Tibial nerve (tissue), 4 donors: Measurements from ENCODE around the gene GPC4. TPM values are rescaled to one million over a fixed set of nuclear protein-coding genes. Genes with fewer than 3 reads are reported as not detected.
"Not testable (repeated sequence)": the region's sequence is repeated elsewhere in the genome, so short reads cannot be mapped to it uniquely, and the experiment has no call there.

Source experiments
- DNase-seq, 2 donors: peaks; one replicate each; pipeline ENCODE4 v3.0.0-alpha.2; 2019; ENCODE audit warnings: low spot score in 2 of 2
- H3K27ac ChIP-seq, 4 donors: fragments of 200-600 bp; sonication (generic) in 3 of 4; one replicate each; pipeline ENCODE4 v1.5.1; 2017 to 2019; ENCODE audit warnings: mild to moderate bottlenecking in 1 of 4
- H3K27me3 ChIP-seq, 2 donors: fragments of 200-600 bp; sonication (generic) in 1 of 2; one replicate each; pipeline versions ENCODE4 v1.5.1 to v1.6.0; 2017 to 2019
- H3K36me3 ChIP-seq, 3 donors: fragments of 200-600 bp; sonication (generic); one replicate each; pipeline ENCODE4 v1.5.1; 2018 to 2019
- H3K4me1 ChIP-seq, 4 donors: fragments of 200-600 bp; sonication (generic) in 3 of 4; one replicate each; pipeline ENCODE4 v1.5.1; 2017 to 2019
- H3K4me3 ChIP-seq, 4 donors: fragments of 200-600 bp; sonication (generic) in 3 of 4; one replicate each; pipeline ENCODE4 v1.5.1; 2017 to 2019; ENCODE audit warnings: mild to moderate bottlenecking in 1 of 4, moderate library complexity in 1 of 4
- H3K9me3 ChIP-seq, 4 donors: fragments of 200-600 bp; sonication (generic) in 3 of 4; one replicate each; pipeline ENCODE4 v1.5.1; 2017 to 2019
- CTCF ChIP-seq, 5 experiments: fragments of 200-600 bp in 3 of 5; fragments of 450-650 bp in 2 of 5; sonication (generic) in 3 of 5; IDR thresholded peaks; one replicate each; pipeline ENCODE4 v1.5.1; 2016 to 2019; ENCODE audit warnings: antibody characterized with exemption in 5 of 5, mild to moderate bottlenecking in 3 of 5, moderate library complexity in 2 of 5
- EP300 ChIP-seq, 2 donors: sonication (generic); formaldehyde crosslinking; IDR thresholded peaks; one replicate each; pipeline ENCODE4 v1.6.1; 2017; ENCODE audit warnings: antibody characterized with exemption in 2 of 2, mild to moderate bottlenecking in 1 of 2
- POLR2A ChIP-seq, 2 donors: fragments of 450-650 bp; IDR thresholded peaks; one replicate each; pipeline ENCODE4 v1.6.1; 2017; ENCODE audit warnings: antibody characterized with exemption in 2 of 2, mild to moderate bottlenecking in 2 of 2, moderate library complexity in 2 of 2
- WGBS, 2 donors: methylation state at CpG; one replicate each; pipeline ENCODE4 v1.1.5; 2018; 5-methylcytosine and 5-hydroxymethylcytosine counted together
- total RNA-seq, 4 donors: library from RNA; depleted of rRNA; stranded (reverse); fragments of >200 nt; gene quantifications; one replicate each; pipeline ENCODE4 v1.1.0, GENCODE V29; 2016

Gene GPC4
- total RNA-seq, 4 donors from 2014 or later: 13.2 to 29.1 (median 25.5) TPM

- TF ChIP-seq POLR2A (IDR thresholded peaks at IDR 0.05) (no peak), CTCF (IDR thresholded peaks at IDR 0.05) (no peak), EP300 (IDR thresholded peaks at IDR 0.05) (no peak)
- Histone ChIP-seq H3K9me3 (no peaks in the 10 kb centered on the region), H3K4me3 (no peak overlapping the region), H3K36me3 (no peaks in the 10 kb centered on the region), H3K27me3 (no peaks in the 10 kb centered on the region), H3K27ac (no peak overlapping the region), H3K4me1 (no peaks in the 10 kb centered on the region)
- 85 to 91% methylated on average over 6 of the region's 6 CpGs for WGBS, 2 donors
- DNase-seq: no peak
Measured at GRCh38 chrX:133285341-133285740, 129.9 kb downstream of the GPC4 start.

- WGBS, 2 donors: 81 to 100% methylated on average over 1 to 9 of the region's 9 CpGs
- H3K9me3 ChIP-seq, H3K4me3 ChIP-seq, H3K27ac ChIP-seq, DNase-seq, H3K4me1 ChIP-seq, H3K36me3 ChIP-seq, H3K27me3 ChIP-seq: not testable (repeated sequence)
Measured at GRCh38 chrX:133279112-133279730, 136.1 kb downstream of the GPC4 start.

GRCh38 chrX:133273180-133273579 is 142.1 kb downstream of the GPC4 start:
- Histone ChIP-seq H3K4me3 (no peak overlapping the region), H3K36me3 (no peaks in the 10 kb centered on the region), H3K4me1 (no peaks in the 10 kb centered on the region), H3K27me3 (no peaks in the 10 kb centered on the region), H3K27ac (no peak overlapping the region), H3K9me3 (no peaks in the 10 kb centered on the region)
- TF ChIP-seq POLR2A (IDR thresholded peaks at IDR 0.05) (no peak), EP300 (IDR thresholded peaks at IDR 0.05) (no peak), CTCF (IDR thresholded peaks at IDR 0.05) (no peak)
- DNase-seq: no peak
- 80 to 92% methylated on average over 4 of the region's 4 CpGs for WGBS, 2 donors

DNA sequence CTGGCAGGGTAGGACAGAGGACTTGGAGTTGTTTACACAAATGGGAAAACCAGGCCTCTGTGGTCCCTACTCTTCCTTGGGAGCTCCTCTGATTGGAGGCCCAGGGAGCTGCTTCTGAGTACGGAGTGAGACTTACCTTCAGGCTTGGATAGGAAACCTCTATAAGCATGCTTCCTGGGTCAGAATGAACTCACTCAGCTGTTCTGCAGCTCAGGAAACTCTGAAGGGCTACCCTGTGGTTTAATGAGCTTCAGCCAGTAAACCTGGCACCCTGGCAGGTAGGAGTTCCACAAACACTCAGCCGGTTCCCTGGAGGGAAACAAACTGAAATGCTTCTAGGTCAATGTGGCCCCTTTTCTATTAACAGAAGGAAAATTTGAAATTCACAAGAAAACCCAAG is 146.1 kb downstream of the GPC4 start:
- no peak for DNase-seq
- Histone ChIP-seq H3K36me3 (no peaks in the 10 kb centered on the region), H3K4me1 (peaks cover 0 to 7% (median 0%) of the 10 kb centered on the region in 4 donors), H3K27me3 (peaks cover 0 to 7% of the 10 kb centered on the region in 2 donors), H3K4me3 (no peak overlapping the region), H3K27ac (no peak overlapping the region), H3K9me3 (no peaks in the 10 kb centered on the region)
- TF ChIP-seq EP300 (IDR thresholded peaks at IDR 0.05) (no peak), CTCF (IDR thresholded peaks at IDR 0.05) (no peak), POLR2A (IDR thresholded peaks at IDR 0.05) (no peak)
- 72% methylated on average over 2 of the region's 2 CpGs; no CpG with 5 or more reads in 1 of the 2 donors for WGBS, 2 donors

DNA sequence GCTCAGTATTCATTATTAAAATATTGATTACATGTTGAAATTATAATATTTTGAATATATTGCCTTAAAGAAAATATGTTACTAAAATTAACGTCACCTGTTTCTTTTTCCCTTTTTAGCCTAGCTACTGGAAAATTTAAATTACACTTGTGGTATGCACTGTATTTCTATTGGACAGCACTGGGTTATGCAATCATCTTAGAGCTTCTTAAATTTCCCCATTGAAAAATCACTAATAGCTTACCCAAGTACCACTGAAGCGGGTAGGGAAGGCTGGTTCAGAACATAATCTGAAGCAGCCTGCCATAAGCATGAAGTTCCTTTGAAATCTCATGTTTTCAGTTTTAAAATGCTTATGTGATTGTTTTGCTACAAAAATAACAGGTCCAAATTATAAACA is 147.7 kb downstream of the GPC4 start:
- TF ChIP-seq POLR2A (IDR thresholded peaks at IDR 0.05) (no peak), CTCF (IDR thresholded peaks at IDR 0.05) (no peak), EP300 (IDR thresholded peaks at IDR 0.05) (no peak)
- peaks cover 0 to 7% (median 0%) of the 10 kb centered on the region in 4 donors for H3K4me1 ChIP-seq
- no peak overlapping the region for H3K4me3 ChIP-seq
- no peaks in the 10 kb centered on the region for H3K9me3 ChIP-seq
- 82 to 98% methylated on average over 2 of the region's 2 CpGs for WGBS, 2 donors
- no peak overlapping the region for H3K27ac ChIP-seq
- no peaks in the 10 kb centered on the region for H3K36me3 ChIP-seq
- no peak for DNase-seq
- H3K27me3 ChIP-seq: peaks cover 0 to 7% of the 10 kb centered on the region in 2 donors
